GM19397 (cell line): Measurements from ENCODE around the gene ADAMTSL4.
"Not testable (repeated sequence)": the region's sequence is repeated elsewhere in the genome, so short reads cannot be mapped to it uniquely, and the experiment has no call there.

Source experiments
- ATAC-seq: cut with Tn5 transposase; IDR thresholded peaks from one replicate; pipeline ENCODE4 v1.9.1; 2021; ENCODE audit warnings: mild to moderate bottlenecking, moderate library complexity; ENCODE audit not compliant: unreplicated experiment

The ADAMTSL4 gene

GRCh38 chr1:150581437-150581836 is 32.2 kb downstream of the ADAMTSL4 start:
- not testable (repeated sequence) for ATAC-seq

- not testable (repeated sequence) for ATAC-seq
Measured at GRCh38 chr1:150581962-150582361, 32.8 kb downstream of the ADAMTSL4 start.

- no peak for ATAC-seq
Measured at GRCh38 chr1:150582371-150582770, 33.2 kb downstream of the ADAMTSL4 start.

GRCh38 chr1:150596095-150596892 is 47.1 kb downstream of the ADAMTSL4 start:
- no peak for ATAC-seq

- ATAC-seq = no peak
Measured at GRCh38 chr1:150596976-150597375, 47.8 kb downstream of the ADAMTSL4 start.

- not testable (repeated sequence) for ATAC-seq
Measured at GRCh38 chr1:150598346-150598745, 49.1 kb downstream of the ADAMTSL4 start.

GRCh38 chr1:150601540-150601939 is 52.3 kb downstream of the ADAMTSL4 start:
- no peak for ATAC-seq

- ATAC-seq = not testable (repeated sequence)
Measured at GRCh38 chr1:150602372-150602771, 53.2 kb downstream of the ADAMTSL4 start.

- no peak for ATAC-seq
Measured at GRCh38 chr1:150603711-150604110, 54.5 kb downstream of the ADAMTSL4 start.

- ATAC-seq = no peak
Measured at GRCh38 chr1:150604226-150604588, 55.0 kb downstream of the ADAMTSL4 start.

GRCh38 chr1:150605451-150605731 is 56.2 kb downstream of the ADAMTSL4 start:
- ATAC-seq = not testable (repeated sequence)

- ATAC-seq = no peak
Measured at GRCh38 chr1:150606463-150607142, 57.4 kb downstream of the ADAMTSL4 start.

- no peak for ATAC-seq
Measured at GRCh38 chr1:150609732-150610131, 60.5 kb downstream of the ADAMTSL4 start.
